Rectal smooth muscle tissue (tissue), 1 donor: ENCODE results near the gene IL37.
"Not testable (repeated sequence)": the region's sequence is repeated elsewhere in the genome, so short reads cannot be mapped to it uniquely, and the experiment has no call there.

Source experiments
- H3K27ac ChIP-seq: one replicate; pipeline ENCODE4 v1.7.0; 2013; ENCODE audit warnings: low read depth, low read length, inconsistent platforms
- H3K27me3 ChIP-seq: one replicate; pipeline ENCODE4 v1.7.0; 2013; ENCODE audit warnings: low read length; ENCODE audit not compliant: control insufficient read depth, insufficient read depth
- H3K36me3 ChIP-seq: one replicate; pipeline ENCODE4 v1.7.0; 2013; ENCODE audit warnings: low read length; ENCODE audit not compliant: control insufficient read depth, insufficient read depth
- H3K4me1 ChIP-seq: one replicate; pipeline ENCODE4 v1.7.0; 2013; ENCODE audit warnings: low read length; ENCODE audit not compliant: control insufficient read depth, insufficient read depth
- H3K4me3 ChIP-seq: one replicate; pipeline ENCODE4 v1.7.0; 2013; ENCODE audit warnings: low read length
- H3K9ac ChIP-seq: one replicate; pipeline ENCODE4 v1.7.0; 2013; ENCODE audit warnings: low read length

Gene IL37

GRCh38 chr2:112918256-112918655 lies 7.3 kb downstream of the IL37 start:
- Histone ChIP-seq H3K9ac (no peak overlapping the region), H3K36me3 (no peaks in the 10 kb centered on the region), H3K4me3 (no peak overlapping the region), H3K27ac (no peak overlapping the region), H3K27me3 (no peaks in the 10 kb centered on the region), H3K4me1 (no peaks in the 10 kb centered on the region)

- no peaks in the 10 kb centered on the region for H3K4me1 ChIP-seq
- no peaks in the 10 kb centered on the region for H3K36me3 ChIP-seq
- no peak overlapping the region for H3K4me3 ChIP-seq
- no peak overlapping the region for H3K27ac ChIP-seq
- no peaks in the 10 kb centered on the region for H3K27me3 ChIP-seq
- H3K9ac ChIP-seq, result no peak overlapping the region
These were observed 8.1 kb downstream of the IL37 start for GRCh38 chr2:112919086-112919485.

- H3K9ac ChIP-seq, result no peak overlapping the region
- no peak overlapping the region for H3K27ac ChIP-seq
- no peaks in the 10 kb centered on the region for H3K36me3 ChIP-seq
- H3K4me1 ChIP-seq, result no peaks in the 10 kb centered on the region
- no peak overlapping the region for H3K4me3 ChIP-seq
- H3K27me3 ChIP-seq, result no peaks in the 10 kb centered on the region
These were observed 10.1 kb downstream of the IL37 start for GRCh38 chr2:112920923-112921532.

- Histone ChIP-seq H3K27me3 (no peaks in the 10 kb centered on the region), H3K36me3 (no peaks in the 10 kb centered on the region), H3K9ac (no peak overlapping the region), H3K4me1 (no peaks in the 10 kb centered on the region), H3K4me3 (no peak overlapping the region), H3K27ac (no peak overlapping the region)
These were observed 11.0 kb downstream of the IL37 start for GRCh38 chr2:112921982-112922381.

- Histone ChIP-seq H3K4me3 (no peak overlapping the region), H3K27me3 (no peaks in the 10 kb centered on the region), H3K4me1 (no peaks in the 10 kb centered on the region), H3K9ac (no peak overlapping the region), H3K36me3 (no peaks in the 10 kb centered on the region), H3K27ac (no peak overlapping the region)
These were observed 12.4 kb downstream of the IL37 start for GRCh38 chr2:112923237-112923966.

GRCh38 chr2:112923967-112924338 lies 13.0 kb downstream of the IL37 start:
- Histone ChIP-seq H3K9ac (no peak overlapping the region), H3K4me3 (no peak overlapping the region), H3K36me3 (no peaks in the 10 kb centered on the region), H3K27ac (no peak overlapping the region), H3K4me1 (no peaks in the 10 kb centered on the region), H3K27me3 (no peaks in the 10 kb centered on the region)

- H3K36me3 ChIP-seq, result no peaks in the 10 kb centered on the region
- no peaks in the 10 kb centered on the region for H3K27me3 ChIP-seq
- no peak overlapping the region for H3K4me3 ChIP-seq
- no peak overlapping the region for H3K9ac ChIP-seq
- no peak overlapping the region for H3K27ac ChIP-seq
- H3K4me1 ChIP-seq, result no peaks in the 10 kb centered on the region
These were observed 13.4 kb downstream of the IL37 start for GRCh38 chr2:112924360-112924759.

- H3K36me3 ChIP-seq, result no peaks in the 10 kb centered on the region
- no peak overlapping the region for H3K9ac ChIP-seq
- H3K4me3 ChIP-seq, result no peak overlapping the region
- H3K27ac ChIP-seq, result no peak overlapping the region
- no peaks in the 10 kb centered on the region for H3K27me3 ChIP-seq
- no peaks in the 10 kb centered on the region for H3K4me1 ChIP-seq
These were observed 13.9 kb downstream of the IL37 start for GRCh38 chr2:112924821-112925220.

- H3K36me3 ChIP-seq, result no peaks in the 10 kb centered on the region
- H3K4me3 ChIP-seq, result no peak overlapping the region
- no peaks in the 10 kb centered on the region for H3K27me3 ChIP-seq
- H3K4me1 ChIP-seq, result no peaks in the 10 kb centered on the region
- no peak overlapping the region for H3K27ac ChIP-seq
- no peak overlapping the region for H3K9ac ChIP-seq
These were observed 15.7 kb downstream of the IL37 start for GRCh38 chr2:112926707-112927106.

- Histone ChIP-seq H3K27ac (no peak overlapping the region), H3K9ac (no peak overlapping the region), H3K4me1 (no peaks in the 10 kb centered on the region), H3K4me3 (no peak overlapping the region), H3K27me3 (no peaks in the 10 kb centered on the region), H3K36me3 (no peaks in the 10 kb centered on the region)
These were observed 16.8 kb downstream of the IL37 start for GRCh38 chr2:112927745-112928144.

- Histone ChIP-seq H3K27me3 (no peaks in the 10 kb centered on the region), H3K36me3 (no peaks in the 10 kb centered on the region), H3K4me1 (no peaks in the 10 kb centered on the region), H3K4me3 (no peak overlapping the region), H3K27ac (no peak overlapping the region), H3K9ac (no peak overlapping the region)
These were observed 22.3 kb downstream of the IL37 start for GRCh38 chr2:112933261-112933660.

- not testable (repeated sequence) for H3K4me1 ChIP-seq, H3K36me3 ChIP-seq, H3K9ac ChIP-seq, H3K4me3 ChIP-seq, H3K27me3 ChIP-seq, H3K27ac ChIP-seq
These were observed 23.2 kb downstream of the IL37 start for GRCh38 chr2:112934117-112934516.

GRCh38 chr2:112936927-112937232 lies 25.9 kb downstream of the IL37 start:
- Histone ChIP-seq H3K4me1 (peaks cover 4% of the 10 kb centered on the region), H3K4me3 (no peak overlapping the region), H3K9ac (no peak overlapping the region), H3K27ac (no peak overlapping the region), H3K36me3 (no peaks in the 10 kb centered on the region), H3K27me3 (no peaks in the 10 kb centered on the region)
